22Rv1 (cell line): ENCODE results near the gene CDC42BPB.

Experiments used
- CTCF ChIP-seq: fragments of 450-650 bp; IDR thresholded peaks from 2 replicates; pipeline ENCODE4 v1.5.1; 2017; ENCODE audit warnings: mild to moderate bottlenecking
- ZFX ChIP-seq: fragments of 450-650 bp; IDR thresholded peaks from 2 replicates; pipeline ENCODE4 v1.6.1; 2017; ENCODE audit warnings: antibody characterized with exemption, borderline replicate concordance

- TF ChIP-seq CTCF (no peak), ZFX (no peak)
Measured at GRCh38 chr14:103095210-103095778, 37.9 kb upstream of the CDC42BPB start.
